Activated CD4-positive, alpha-beta T cell treated with anti-CD3 and anti-CD28 coated beads, Interleukin-2, amount 50 U/mL, for 4 hours (primary cell): ENCODE results near the gene KRTAP10-9.
"Not testable (repeated sequence)": the region's sequence is repeated elsewhere in the genome, so short reads cannot be mapped to it uniquely, and the experiment has no call there.

Source experiments
- DNase-seq, 2 experiments: peaks; one replicate each; pipeline ENCODE4 v3.0.0-alpha.2; 2020

The KRTAP10-9 gene

DNA sequence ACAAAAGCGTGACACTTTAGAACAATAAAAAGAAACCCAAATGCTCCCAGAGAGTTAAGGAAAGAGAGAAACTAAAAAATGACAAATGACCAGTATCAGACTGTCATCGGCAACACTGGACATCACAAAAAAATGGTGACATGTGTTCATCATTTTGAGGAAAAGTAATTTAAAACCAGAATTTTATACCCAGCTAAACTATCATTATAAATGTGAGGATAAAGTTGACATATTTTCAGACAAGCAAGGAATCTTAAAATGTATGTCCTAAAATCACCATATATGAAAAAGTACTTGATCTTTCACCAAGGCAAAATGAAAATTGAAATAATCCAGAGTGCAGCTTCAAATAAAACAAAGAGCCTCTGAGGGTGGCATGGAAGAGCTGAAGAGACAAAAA, 18.0 kb downstream of the KRTAP10-9 start:
- DNase-seq: no peak

DNA sequence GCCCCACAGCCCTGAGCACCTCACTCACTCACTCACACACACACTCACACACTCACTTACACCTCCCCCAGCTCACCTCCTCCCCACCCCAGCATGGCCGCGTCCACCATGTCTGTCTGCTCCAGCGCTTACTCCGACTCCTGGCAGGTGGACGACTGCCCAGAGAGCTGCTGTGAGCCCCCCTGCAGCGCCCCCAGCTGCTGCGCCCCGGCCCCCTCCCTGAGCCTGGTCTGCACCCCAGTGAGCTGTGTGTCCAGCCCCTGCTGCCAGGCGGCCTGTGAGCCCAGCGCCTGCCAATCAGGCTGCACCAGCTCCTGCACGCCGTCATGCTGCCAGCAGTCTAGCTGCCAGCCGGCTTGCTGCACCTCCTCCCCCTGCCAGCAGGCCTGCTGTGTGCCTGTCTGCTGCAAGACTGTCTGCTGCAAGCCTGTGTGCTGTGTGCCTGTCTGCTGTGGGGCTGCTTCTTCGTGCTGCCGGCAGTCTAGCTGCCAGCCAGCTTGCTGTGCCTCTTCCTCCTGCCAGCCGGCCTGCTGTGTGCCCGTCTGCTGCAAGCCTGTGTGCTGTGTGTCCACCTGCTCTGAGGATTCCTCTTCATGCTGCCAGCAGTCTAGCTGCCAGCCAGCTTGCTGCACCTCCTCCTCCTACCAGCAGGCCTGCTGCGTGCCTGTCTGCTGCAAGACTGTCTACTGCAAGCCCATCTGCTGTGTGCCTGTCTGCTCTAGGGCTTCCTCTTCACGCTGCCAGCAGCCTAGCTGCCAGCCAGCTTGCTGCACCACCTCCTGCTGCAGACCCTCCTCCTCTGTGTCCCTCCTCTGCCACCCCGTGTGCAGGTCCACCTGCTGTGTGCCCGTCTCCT, 19.7 kb downstream of the KRTAP10-9 start, which contains the start of gene KRTAP10-11:
KRTAP10-11 (plus strand) TSS at position 49 of the 856 bp plus-strand sequence; CDS start at position 94, 45 bp downstream.
- not testable (repeated sequence) for DNase-seq

DNA sequence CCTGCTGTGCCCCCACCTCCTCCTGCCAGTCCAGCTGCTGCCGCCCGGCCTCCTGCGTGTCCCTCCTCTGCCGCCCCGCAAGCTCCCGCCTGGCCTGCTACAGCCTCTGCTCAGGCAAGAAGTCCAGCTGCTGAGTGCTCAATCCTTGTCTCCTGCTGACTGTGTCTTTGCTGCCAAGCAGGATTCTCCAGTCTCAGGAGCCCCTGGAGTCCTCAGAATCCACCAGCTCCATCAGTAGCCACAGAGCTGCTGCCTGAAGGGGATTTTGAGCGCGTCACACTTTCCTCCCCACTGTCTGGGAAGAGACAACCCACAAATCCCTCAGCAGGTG, 20.3 kb downstream of the KRTAP10-9 start:
- DNase-seq: no peak

DNA sequence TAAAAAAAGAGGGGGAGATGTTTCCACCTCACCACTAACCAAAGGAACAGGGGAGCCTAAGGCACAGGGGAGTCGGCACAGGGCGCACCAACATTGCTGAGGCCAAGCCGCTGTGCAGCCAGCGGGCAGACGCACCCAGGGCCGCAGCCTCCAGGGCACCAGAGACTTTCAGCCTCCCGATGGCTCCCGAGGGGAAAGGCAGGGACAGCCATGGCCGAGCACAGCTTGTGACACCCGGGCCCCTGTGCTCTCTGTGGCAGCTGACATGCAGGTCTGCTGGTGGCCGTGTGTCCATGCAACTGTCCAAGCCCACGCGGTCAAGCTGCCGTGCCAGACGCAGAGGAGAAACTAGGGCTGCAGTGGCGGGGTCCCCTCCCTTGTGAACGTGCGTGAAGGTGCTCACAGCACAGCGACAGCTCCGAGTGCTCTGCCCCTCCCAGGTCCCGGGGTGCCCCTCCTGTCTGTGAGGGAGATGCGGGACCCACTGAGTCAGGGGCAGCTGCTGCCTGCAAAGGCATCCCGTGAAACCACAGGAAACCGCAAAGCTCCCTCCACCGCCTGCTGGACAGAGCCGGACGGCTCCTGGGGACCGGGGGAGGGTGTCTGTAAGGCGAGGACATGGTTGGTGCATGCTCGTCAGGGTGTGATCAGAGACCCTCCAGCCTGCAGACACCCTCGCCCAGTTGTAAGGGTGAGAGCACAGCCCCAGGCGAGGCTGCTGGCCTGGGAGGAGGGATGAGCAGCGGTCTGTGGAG, 21.8 kb downstream of the KRTAP10-9 start:
- DNase-seq: no peak

DNA sequence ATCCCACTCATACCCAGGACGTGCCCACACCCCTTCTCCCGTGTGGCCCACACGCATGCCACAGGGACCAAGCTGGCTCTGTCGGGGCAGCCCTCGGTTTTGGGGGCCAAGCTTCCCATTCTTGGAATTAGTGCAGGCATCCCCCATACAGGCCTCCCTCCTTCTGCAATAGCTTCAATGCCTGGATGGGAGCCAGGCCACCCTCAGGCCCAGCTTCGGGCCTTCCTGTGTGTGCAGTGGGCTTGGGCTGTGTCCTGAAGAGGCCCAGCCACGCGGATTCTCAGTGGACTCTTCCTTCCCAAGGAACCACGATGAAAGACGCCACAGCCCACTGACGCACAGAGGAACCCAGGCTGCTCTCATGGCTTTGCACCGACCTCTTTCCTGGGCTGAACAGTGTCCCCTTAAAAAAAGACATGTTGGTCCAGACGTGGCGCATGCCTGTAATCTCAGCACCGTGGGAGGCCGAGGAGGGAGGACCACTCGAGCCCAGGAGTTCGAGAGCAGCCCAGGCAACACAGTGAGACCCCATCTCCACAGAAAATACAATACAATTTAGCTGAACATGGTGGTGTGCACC, 22.7 kb downstream of the KRTAP10-9 start:
- no peak for DNase-seq

DNA sequence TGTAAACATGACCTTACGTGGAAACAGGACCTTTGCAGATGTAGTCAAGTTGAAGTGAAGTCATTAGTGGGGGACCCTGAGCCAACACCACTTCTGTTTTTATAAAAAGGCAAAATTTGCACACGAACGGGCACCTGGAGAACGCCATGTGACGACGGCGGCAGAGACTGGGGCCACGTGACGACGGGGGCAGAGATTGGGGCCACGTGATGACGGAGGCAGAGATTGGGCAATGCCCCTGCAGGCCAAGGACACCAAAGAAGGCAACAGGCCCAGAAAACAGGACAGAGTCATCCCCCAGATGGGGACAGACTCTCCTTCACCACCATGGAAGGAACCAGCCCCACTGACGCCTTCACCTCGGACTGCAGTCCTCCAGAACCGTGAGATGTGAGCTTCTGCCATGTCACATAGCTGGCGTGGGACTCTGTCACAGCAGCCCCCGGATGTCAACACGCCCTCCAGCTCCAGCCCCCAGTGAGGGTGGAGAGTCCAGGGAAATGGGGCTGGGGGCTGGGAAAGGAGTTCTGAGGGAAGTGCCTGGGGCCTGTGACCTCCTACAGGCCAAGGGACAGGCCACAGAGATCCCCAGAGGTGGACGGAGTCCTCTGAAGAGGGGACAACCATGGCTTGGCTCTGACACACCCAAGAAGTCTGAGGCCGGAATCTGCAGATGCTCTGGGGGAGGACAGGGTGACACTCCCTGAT, 23.5 kb downstream of the KRTAP10-9 start:
- no peak for DNase-seq

DNA sequence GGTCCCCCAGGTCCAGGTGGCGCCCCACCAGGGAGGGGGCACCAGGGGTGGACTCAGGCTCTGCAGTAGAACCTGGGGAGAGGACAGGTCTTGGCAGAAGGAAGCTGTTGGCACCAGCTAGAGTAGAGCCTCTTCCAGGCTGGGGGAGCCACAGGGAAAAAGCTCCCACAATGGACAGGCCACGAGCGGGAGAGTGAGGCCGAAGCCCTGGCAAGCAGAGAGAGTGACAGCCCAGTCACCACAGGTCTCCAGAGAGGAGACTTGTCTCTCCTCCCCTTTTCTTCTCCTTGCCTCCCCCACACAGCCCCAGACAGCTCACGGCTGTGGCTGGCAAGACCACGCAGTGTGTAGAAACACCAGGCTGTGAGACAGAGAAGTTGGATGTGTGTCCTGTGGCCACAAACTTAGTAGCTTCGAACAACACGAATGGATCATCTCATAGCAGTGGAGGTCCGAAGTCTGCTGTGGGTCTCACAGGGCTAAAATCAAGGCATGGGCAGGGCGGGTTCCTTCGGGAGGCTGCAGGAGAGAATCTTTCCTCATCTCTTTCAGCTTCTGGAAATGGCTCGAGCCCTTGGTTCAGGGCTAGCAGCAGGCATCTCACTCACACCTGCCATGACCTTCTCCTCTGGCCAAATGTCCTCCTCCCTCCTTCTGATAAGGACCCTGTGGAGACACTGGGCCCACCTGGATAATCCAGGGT, 24.2 kb downstream of the KRTAP10-9 start:
- no peak for DNase-seq

DNA sequence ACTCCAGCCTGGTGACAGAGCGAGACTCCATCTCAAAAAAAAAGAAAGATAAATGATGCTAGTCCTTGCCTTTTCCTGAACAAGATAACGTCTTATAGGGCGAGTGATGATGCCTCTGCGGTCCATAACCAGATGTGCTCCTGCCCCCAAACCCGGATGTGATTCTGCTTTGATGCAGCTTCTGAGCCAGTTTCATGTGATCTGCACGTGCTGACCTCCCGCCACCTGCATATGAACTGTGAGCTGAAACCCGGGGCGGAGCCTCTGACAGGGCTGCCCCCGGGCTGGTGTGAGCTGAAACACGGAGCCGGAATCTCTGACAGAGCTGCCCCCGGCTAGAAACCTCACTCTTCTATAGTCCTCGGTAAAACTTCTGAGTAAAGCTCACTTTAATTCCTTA, 26.2 kb downstream of the KRTAP10-9 start:
- no peak for DNase-seq

DNA sequence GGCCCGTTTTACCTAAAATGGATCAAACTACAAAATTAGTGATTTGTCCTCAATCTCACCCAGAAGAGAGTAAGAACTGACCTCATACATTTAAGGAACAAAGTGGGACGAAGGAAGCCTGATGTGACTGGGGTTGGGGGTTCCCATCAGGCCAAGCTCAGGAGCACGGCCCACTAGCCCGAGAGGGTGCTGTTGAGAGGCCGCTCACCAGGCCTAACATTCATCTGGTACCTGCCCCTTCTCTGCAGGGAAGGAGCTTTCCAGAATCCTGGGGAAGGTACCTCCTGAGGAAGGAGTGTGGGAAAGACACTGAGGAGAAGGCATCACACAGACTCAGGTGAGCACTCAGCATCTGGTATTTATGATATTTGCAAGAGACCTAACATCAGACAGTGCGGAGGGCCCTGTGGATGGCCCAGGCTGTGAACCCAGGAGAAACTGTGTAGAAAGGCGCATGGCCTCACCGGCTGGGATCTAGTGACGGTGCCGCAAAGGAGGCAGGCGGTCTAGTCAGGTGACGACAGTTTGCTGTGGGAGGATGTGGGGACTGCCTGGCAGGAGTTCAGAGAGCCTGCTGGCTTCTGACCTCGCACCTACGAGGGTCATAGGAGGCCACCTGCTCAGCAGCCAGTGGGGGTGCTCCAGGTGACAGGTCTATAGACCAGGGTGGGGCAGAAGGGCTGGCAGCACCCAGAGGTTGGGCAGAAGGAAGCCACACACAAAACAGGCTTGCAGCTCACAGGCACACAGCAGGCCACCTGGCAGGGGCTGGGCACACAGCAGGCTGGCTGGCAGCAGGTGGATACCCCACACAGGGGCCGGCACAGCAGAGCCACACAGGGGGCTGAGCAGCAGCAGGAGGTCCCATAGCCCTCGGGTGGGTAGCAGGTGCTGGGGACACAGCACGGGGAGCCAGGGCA, 27.0 kb downstream of the KRTAP10-9 start:
- DNase-seq: peak; percentile 21 to 30

DNA sequence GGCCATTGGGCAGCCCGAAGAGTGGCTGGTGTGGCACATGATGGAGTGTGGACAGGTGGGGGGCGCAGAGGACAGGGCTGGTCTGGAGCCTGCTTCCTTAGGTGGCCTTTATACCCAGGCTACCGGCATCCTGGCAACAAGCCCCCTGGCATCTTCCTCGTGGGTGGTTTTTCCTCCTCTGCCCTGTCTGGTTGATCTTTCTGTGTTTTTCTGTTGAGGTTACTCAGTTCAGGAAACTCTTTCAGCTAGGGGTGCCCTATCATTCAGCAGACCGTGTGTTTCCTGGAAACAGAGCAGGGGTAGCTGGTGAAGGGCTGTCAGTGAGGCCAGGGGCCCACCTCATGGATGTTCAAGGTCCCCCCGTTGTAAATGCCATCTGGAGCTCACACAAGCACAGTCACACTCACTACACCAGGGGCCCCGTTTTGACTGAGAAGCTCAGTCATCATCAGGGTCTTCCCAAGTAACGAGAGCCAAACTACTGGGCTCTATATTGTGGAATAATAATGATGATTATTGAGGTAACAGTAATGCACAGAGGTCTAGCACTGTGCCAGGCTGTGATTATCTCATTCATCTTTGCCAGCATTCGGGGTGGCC, 27.8 kb downstream of the KRTAP10-9 start, which contains the start of gene KRTAP12-4:
KRTAP12-4 (minus strand) TSS at position 84 of the 600 bp plus-strand sequence; CDS start at position 39, 45 bp downstream.
- DNase-seq: no peak

DNA sequence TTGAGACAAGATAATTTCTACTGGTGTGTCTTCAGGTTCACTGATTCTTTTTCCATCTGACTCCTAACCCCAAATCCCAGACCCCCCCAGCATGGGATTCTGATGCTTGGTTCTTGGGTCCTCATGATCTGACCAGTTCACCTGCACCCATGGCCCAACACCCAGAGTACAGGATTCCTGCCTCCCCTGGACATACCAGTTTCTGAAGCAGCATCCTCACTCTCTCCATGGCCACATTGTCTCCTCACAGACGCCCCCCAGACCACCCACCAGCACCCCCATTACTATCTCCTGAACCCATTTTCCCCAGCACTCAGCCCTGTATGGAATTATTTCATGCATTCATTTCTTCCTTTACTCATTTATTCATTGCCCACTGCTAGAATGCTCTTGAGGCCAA, 30.0 kb downstream of the KRTAP10-9 start:
- no peak for DNase-seq

DNA sequence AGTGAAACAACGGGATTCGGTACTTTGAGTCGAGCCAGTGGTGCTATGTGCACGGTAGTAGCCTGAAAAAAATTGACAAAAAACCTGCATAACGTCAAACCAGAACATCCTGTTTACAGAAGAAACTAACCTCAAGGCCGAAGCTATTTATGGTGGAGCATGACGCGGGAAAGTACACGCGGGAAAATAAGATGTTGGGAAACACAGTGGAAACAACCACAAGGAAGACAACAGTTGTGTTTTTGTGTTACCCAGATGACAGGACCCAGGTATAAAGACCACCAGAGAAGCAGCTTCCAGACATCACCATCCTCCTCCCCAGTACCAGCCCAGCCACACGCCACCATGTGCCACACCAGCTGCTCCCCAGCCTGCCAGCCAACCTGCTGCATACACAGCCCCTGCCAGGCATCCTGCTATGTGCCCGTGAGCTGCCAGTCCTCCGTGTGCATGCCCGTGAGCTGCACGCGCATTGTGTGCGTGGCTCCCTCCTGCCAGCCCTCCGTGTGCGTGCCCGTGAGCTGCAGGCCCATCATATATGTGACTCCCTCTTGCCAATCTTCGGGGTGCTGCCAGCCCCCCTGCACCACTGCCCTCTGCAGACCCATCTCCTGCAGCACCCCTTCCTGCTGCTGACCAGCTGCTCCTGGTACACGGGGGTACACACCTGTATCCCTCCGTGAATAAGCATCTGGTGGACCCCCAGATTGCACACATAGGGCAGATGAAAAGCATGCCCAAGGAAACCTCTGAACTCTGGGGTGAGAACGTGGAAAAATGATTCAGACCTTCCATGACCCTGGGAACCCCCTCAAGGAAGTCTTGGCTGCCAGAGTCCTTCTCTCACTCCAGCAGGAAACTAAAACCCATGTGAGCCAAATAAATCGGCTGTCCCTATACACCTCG, 31.0 kb downstream of the KRTAP10-9 start, which contains the start of gene KRTAP12-3:
KRTAP12-3 (plus strand) TSS at position 298 of the 906 bp plus-strand sequence; CDS start at position 346, 48 bp downstream.
- peak in 1 of 2 experiments; percentile 21 for DNase-seq

DNA sequence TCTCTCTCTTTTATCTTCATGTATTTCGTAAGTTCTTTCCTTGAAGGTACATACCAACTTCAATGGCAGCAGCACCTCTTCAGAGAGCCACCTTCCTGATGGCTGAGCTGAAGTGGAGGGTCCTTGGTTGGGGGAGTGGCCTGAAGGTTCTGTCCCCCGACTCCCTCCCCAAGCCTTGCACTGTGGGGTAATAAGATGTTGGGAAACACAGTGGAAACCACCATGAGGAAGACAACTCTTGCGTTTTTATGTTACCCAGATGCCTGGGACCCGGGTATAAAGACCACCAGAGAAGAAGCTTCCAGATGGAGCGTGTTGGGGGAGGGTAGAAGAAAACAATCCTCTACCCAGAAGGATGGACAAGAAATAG, 31.6 kb downstream of the KRTAP10-9 start:
- no peak for DNase-seq

DNA sequence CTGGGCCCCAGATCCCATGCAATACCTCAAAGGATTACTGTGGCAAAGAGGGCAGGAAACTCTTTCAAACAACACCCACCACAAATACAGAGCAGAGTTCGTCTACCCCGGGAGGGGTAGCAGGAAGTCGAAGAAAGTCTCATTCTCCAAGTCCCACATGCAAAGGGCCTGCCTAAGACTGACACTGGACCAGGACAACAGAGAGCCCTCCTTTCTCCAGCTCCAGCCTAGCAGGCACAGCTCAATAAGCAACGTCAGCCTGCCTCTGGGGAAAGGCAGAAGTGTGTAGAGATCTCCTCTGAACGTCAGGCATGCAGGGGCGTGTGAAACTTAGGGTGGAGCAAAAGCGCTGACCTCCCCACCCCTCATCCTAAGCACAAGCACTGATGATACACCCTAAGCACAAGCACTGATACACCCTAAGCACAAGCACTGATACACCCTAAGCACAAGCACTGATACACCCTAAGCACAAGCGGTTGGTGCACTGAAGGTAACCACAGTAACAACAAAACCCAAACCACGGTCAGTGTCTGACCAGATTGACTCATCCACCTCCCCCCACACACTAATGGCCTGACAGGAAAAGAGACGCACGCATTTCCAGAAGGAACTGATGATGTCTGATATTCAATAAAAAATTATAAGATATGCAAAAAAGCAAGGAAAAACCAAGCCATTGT, 32.2 kb downstream of the KRTAP10-9 start:
- DNase-seq: no peak

DNA sequence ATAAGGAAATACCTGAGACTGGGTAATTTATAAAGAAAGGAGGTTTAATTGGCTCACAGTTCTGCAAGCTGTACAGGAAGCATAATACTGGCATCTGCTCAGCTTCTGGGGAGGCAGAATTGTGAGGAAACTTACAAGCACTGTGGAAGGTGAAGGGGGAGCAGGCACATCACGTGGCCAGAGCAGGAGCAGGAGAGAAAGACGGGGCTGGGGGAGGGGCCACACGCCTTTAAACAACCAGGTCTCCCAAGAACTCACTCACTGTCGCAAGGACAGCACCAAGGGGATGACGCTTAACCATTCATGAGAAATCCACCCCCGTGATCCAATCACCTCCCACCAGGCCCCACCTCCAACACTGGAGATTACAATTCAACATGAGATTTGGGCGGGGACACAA, 34.7 kb downstream of the KRTAP10-9 start:
- DNase-seq: not testable (repeated sequence)

DNA sequence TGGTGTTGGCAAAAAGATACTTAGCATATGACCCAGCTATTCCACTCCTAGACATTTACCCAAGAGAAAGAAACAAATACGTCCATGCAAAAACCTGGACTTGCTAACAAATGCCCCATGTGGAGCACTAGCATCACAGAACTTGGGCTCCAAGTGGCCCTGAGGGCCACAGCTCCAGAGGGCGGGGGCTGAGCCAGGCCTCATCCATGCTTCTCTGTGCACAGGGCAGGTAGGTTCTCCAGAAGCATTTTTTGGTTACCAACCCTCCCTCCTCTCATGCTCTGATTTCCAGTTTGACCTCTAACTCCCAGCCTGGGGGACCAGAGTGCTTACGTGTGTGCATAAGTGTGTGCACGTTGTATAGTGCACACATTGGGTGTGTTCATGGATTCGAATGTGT, 37.8 kb downstream of the KRTAP10-9 start:
- DNase-seq: no peak

DNA sequence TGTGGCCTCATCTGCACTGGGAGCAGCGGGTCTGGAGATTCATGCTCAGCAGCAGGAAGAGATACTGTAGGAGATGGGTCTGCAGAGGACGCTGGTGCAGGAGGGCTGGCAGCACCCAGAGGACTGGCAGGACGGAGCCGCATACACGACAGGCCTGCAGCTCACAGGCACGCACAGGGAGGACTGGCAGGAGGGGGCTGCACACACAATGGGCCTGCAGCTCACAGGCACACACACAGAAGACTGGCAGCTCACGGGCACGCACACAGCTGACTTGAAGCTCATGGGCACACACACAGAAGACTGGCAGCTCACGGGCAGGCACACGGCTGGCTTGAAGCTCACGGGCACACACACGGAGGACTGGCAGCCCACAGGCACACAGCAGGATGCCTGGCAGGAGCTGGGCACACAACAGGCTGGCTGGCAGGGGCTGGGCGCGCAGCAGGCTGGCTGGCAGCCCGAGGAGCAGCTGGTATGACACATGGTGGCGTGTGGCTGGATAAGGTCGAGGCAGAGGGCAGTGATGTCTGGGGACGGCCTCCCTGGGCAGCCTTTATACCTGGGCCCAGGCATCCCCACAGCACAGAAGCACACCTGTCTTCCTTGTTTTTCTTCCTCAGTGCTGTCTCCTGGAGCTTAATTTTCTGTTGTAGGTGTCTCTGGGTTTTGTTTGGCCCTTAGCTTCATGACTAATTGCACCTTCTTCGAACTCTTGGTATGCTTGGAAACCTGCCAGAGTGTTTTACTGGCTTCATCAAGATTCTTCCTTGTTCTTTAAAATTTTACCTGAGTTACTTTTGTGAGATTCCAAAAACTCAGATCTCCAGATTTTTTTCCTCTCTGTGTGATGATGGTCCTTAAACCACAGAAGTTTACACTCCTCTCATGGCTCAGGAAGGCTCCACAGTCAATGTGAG, 39.8 kb downstream of the KRTAP10-9 start, which contains the start of gene KRTAP12-2:
KRTAP12-2 (minus strand) TSS at position 527 of the 920 bp plus-strand sequence; CDS start at position 486, 41 bp downstream.
- DNase-seq: no peak

DNA sequence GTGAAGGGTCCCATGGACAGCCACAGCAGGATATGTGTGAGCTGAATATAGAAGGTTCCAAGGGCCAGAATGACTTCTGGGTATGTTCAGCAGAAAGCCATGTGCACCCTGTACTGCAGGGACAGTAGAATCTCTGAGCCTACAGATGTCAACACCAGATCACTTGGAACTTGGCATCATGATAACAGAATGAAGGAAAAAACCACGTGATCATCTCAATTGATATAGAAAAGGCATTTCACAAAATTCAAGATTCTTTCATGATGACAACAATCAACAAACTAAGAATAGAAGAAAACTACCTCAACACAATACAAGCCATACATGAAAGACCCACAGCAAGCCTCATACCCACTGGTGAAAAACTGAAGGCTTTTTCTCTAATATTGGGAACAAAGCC, 40.7 kb downstream of the KRTAP10-9 start:
- DNase-seq: no peak
